ENCODE measurements around the gene HTR3A. TPM values are rescaled to one million over a fixed set of nuclear protein-coding genes. Genes with fewer than 3 reads are reported as not detected.
"Not testable (repeated sequence)": the region's sequence is repeated elsewhere in the genome, so short reads cannot be mapped to it uniquely, and the experiment has no call there.

The HTR3A gene
- total RNA-seq, 1 donor from 2014 or later: 14.5 TPM

GRCh38 chr11:113934761-113935160 is 40.1 kb upstream of the HTR3A start:
- Mint-ChIP-seq H3K4me3 (ENCODE audit: unreplicated experiment) (no peak overlapping the region), H3K4me1 (ENCODE audit: low read depth, unreplicated experiment) (no peaks in the 10 kb centered on the region), H3K27me3 (ENCODE audit: unreplicated experiment) (peaks cover 1% of the 10 kb centered on the region), H3K9me3 (ENCODE audit: unreplicated experiment) (no peaks in the 10 kb centered on the region), H3K36me3 (ENCODE audit: unreplicated experiment) (no peaks in the 10 kb centered on the region), H3K27ac (ENCODE audit: unreplicated experiment) (no peak overlapping the region)
- no peak for TF ChIP-seq CTCF (IDR thresholded peaks at IDR 0.05; ENCODE audit: partially characterized antibody, unreplicated experiment)
- no peak for DNase-seq

GRCh38 chr11:113935858-113936257 is 39.0 kb upstream of the HTR3A start:
- TF ChIP-seq CTCF (IDR thresholded peaks at IDR 0.05; ENCODE audit: partially characterized antibody, unreplicated experiment): no peak
- no peaks in the 10 kb centered on the region for H3K4me1 Mint-ChIP-seq (ENCODE audit: low read depth, unreplicated experiment)
- peaks cover 1% of the 10 kb centered on the region for H3K27me3 Mint-ChIP-seq (ENCODE audit: unreplicated experiment)
- H3K36me3 Mint-ChIP-seq (ENCODE audit: unreplicated experiment): no peaks in the 10 kb centered on the region
- no peak overlapping the region for H3K27ac Mint-ChIP-seq (ENCODE audit: unreplicated experiment)
- no peaks in the 10 kb centered on the region for H3K9me3 Mint-ChIP-seq (ENCODE audit: unreplicated experiment)
- DNase-seq: no peak
- no peak overlapping the region for H3K4me3 Mint-ChIP-seq (ENCODE audit: unreplicated experiment)

GRCh38 chr11:113937918-113938317 is 37.0 kb upstream of the HTR3A start:
- H3K36me3 Mint-ChIP-seq (ENCODE audit: unreplicated experiment): no peaks in the 10 kb centered on the region
- H3K27ac Mint-ChIP-seq (ENCODE audit: unreplicated experiment): no peak overlapping the region
- no peaks in the 10 kb centered on the region for H3K4me1 Mint-ChIP-seq (ENCODE audit: low read depth, unreplicated experiment)
- H3K4me3 Mint-ChIP-seq (ENCODE audit: unreplicated experiment): no peak overlapping the region
- TF ChIP-seq CTCF (IDR thresholded peaks at IDR 0.05; ENCODE audit: partially characterized antibody, unreplicated experiment): no peak
- DNase-seq: no peak
- no peaks in the 10 kb centered on the region for H3K9me3 Mint-ChIP-seq (ENCODE audit: unreplicated experiment)
- peaks cover 1% of the 10 kb centered on the region for H3K27me3 Mint-ChIP-seq (ENCODE audit: unreplicated experiment)

- Mint-ChIP-seq H3K27me3 (ENCODE audit: unreplicated experiment) (peaks cover 1% of the 10 kb centered on the region), H3K4me1 (ENCODE audit: low read depth, unreplicated experiment) (no peaks in the 10 kb centered on the region), H3K36me3 (ENCODE audit: unreplicated experiment) (no peaks in the 10 kb centered on the region), H3K9me3 (ENCODE audit: unreplicated experiment) (peaks cover 2% of the 10 kb centered on the region), H3K27ac (ENCODE audit: unreplicated experiment) (no peak overlapping the region), H3K4me3 (ENCODE audit: unreplicated experiment) (no peak overlapping the region)
- no peak for DNase-seq
- TF ChIP-seq CTCF (IDR thresholded peaks at IDR 0.05; ENCODE audit: partially characterized antibody, unreplicated experiment): no peak
Measured at GRCh38 chr11:113942256-113942655, 32.7 kb upstream of the HTR3A start.

GRCh38 chr11:113946162-113946561 is 28.7 kb upstream of the HTR3A start:
- H3K27me3 Mint-ChIP-seq (ENCODE audit: unreplicated experiment); H3K4me1 Mint-ChIP-seq (ENCODE audit: low read depth, unreplicated experiment); H3K36me3 Mint-ChIP-seq (ENCODE audit: unreplicated experiment); H3K9me3 Mint-ChIP-seq (ENCODE audit: unreplicated experiment); H3K27ac Mint-ChIP-seq (ENCODE audit: unreplicated experiment); DNase-seq; H3K4me3 Mint-ChIP-seq (ENCODE audit: unreplicated experiment): not testable (repeated sequence)

GRCh38 chr11:113947994-113948393 is 26.9 kb upstream of the HTR3A start:
- no peak for DNase-seq
- no peak for TF ChIP-seq CTCF (IDR thresholded peaks at IDR 0.05; ENCODE audit: partially characterized antibody, unreplicated experiment)
- H3K27me3 Mint-ChIP-seq (ENCODE audit: unreplicated experiment): peaks cover 4% of the 10 kb centered on the region
- H3K4me1 Mint-ChIP-seq (ENCODE audit: low read depth, unreplicated experiment): peaks cover 16% of the 10 kb centered on the region
- no peak overlapping the region for H3K4me3 Mint-ChIP-seq (ENCODE audit: unreplicated experiment)
- H3K9me3 Mint-ChIP-seq (ENCODE audit: unreplicated experiment): peaks cover 5% of the 10 kb centered on the region
- no peak overlapping the region for H3K27ac Mint-ChIP-seq (ENCODE audit: unreplicated experiment)
- no peaks in the 10 kb centered on the region for H3K36me3 Mint-ChIP-seq (ENCODE audit: unreplicated experiment)
